OCI-LY7 (cell line): ENCODE data around the gene ZNRF1. TPM values are rescaled to one million over a fixed set of nuclear protein-coding genes. Genes with fewer than 3 reads are reported as not detected.

Experiments used
- BruUV-seq: library from RNA; stranded (reverse); fragments of 400-500 nt; replicated peaks from 2 replicates; lab custom pipeline; 2021; lab: Mats Ljungman, UMichigan
- CTCF ChIA-PET: fragments of 300-600 bp; sonication (Branson Sonifier 250); formaldehyde crosslinking; loops from one replicate; lab custom pipeline; 2022; ENCODE audit warnings: antibody characterized with exemption; ENCODE audit not compliant: unreplicated experiment; lab: Charles Lee
- POLR2A ChIA-PET: fragments of 300-600 bp; sonication (Branson Sonifier 250); formaldehyde crosslinking; loops from one replicate; lab custom pipeline; 2022; ENCODE audit warnings: antibody characterized with exemption; lab: Charles Lee
- DNase-seq: peaks from one replicate; pipeline ENCODE4 v3.0.0-alpha.2; 2015; ENCODE audit warnings: low spot score
- H2AFZ ChIP-seq: fragments of 200-600 bp; sonication (generic), shearing (Covaris generic); 2 replicates; pipeline ENCODE4 v1.6.1; 2014; ENCODE audit warnings: mild to moderate bottlenecking, antibody characterized with exemption, low read length, moderate library complexity
- H3K27ac ChIP-seq: fragments of 200-600 bp; sonication (generic); 2 replicates; pipeline ENCODE4 v1.5.1; 2014; ENCODE audit warnings: mixed run types, low read depth, mild to moderate bottlenecking, moderate library complexity, low read length, inconsistent platforms; ENCODE audit not compliant: poor library complexity, severe bottlenecking
- H3K36me3 ChIP-seq: fragments of 200-600 bp; sonication (generic); 2 replicates; pipeline ENCODE4 v1.6.1; 2014; ENCODE audit warnings: mild to moderate bottlenecking, antibody characterized with exemption, low read length, moderate library complexity, mixed read lengths; ENCODE audit not compliant: insufficient read depth
- H3K4me1 ChIP-seq: fragments of 200-600 bp; sonication (generic); 2 replicates; pipeline ENCODE4 v1.5.1; 2014; ENCODE audit warnings: mild to moderate bottlenecking, low read length; ENCODE audit not compliant: insufficient read depth, poor library complexity, severe bottlenecking
- H3K4me2 ChIP-seq: fragments of 200-600 bp; sonication (generic); 2 replicates; pipeline ENCODE4 v1.6.1; 2014; ENCODE audit warnings: mild to moderate bottlenecking, low read length
- H3K4me3 ChIP-seq: fragments of 200-600 bp; sonication (generic); 2 replicates; pipeline ENCODE4 v1.5.1; 2014; ENCODE audit warnings: mild to moderate bottlenecking, low read depth, low read length; ENCODE audit not compliant: poor library complexity, severe bottlenecking
- H3K79me2 ChIP-seq: fragments of 200-600 bp; sonication (generic); 2 replicates; pipeline ENCODE4 v1.6.1; 2016; ENCODE audit warnings: low read depth, mild to moderate bottlenecking, low read length, moderate library complexity, mixed read lengths; ENCODE audit not compliant: insufficient read depth
- H3K9me2 ChIP-seq: fragments of 200-600 bp; sonication (generic); 2 replicates; pipeline ENCODE4 v1.6.1; 2016; ENCODE audit warnings: mild to moderate bottlenecking, low read length, mixed read lengths; ENCODE audit not compliant: insufficient read depth
- H3K9me3 ChIP-seq: fragments of 200-600 bp; sonication (generic); 2 replicates; pipeline ENCODE4 v1.6.1; 2014; ENCODE audit warnings: mild to moderate bottlenecking, mixed run types, low read length, mixed read lengths
- H4K20me1 ChIP-seq: fragments of 200-600 bp; sonication (generic); 2 replicates; pipeline ENCODE4 v1.6.1; 2014; ENCODE audit warnings: mild to moderate bottlenecking, antibody characterized with exemption, low read length, moderate library complexity, mixed read lengths; ENCODE audit not compliant: insufficient read depth
- CTCF ChIP-seq: fragments of 200-600 bp; sonication (generic); conservative IDR thresholded peaks from 2 replicates; pipeline ENCODE4 v1.5.1; 2014; ENCODE audit warnings: mild to moderate bottlenecking, antibody characterized with exemption, low read length, moderate library complexity, mixed read lengths
- EZH2phosphoT487 ChIP-seq: fragments of 200-600 bp; sonication (generic); IDR thresholded peaks from 2 replicates; pipeline ENCODE4 v1.6.1; 2018; ENCODE audit warnings: low read depth, borderline replicate concordance, mild to moderate bottlenecking, mixed run types, antibody characterized with exemption, low read length, moderate library complexity, mixed read lengths
- intact Hi-C: fragments of 100-400 bp; cut with micrococcal nuclease; formaldehyde crosslinking; loops from one replicate; pipeline ENCODE4 v1.10.0; 2022; ENCODE audit not compliant: unreplicated experiment
- total RNA-seq, 2 experiments: library from RNA; depleted of rRNA in 1 of 2; stranded (reverse); fragments of >200 nt in 1 of 2; shearing (Covaris generic) in 1 of 2; gene quantifications; 2 replicates each; pipeline ENCODE4 v1.2.3, GENCODE V29; 2014 to 2022

ZNRF1 gene
- total RNA-seq, 2 experiments from 2014 or later = 11.8 to 23.7 TPM

- no peak overlapping the region for H2AFZ ChIP-seq
- TF ChIP-seq EZH2phosphoT487 = no peak
- TF ChIP-seq CTCF = no peak
- POLR2A ChIA-PET = no interaction called here
- H3K9me2 ChIP-seq = no peaks in the 10 kb centered on the region
- H3K27ac ChIP-seq = no peak overlapping the region
- H3K36me3 ChIP-seq = no peaks in the 10 kb centered on the region
- H4K20me1 ChIP-seq = no peaks in the 10 kb centered on the region
- H3K9me3 ChIP-seq = no peaks in the 10 kb centered on the region
- CTCF ChIA-PET = no interaction called here
- intact Hi-C loops = no loop called here
- H3K4me2 ChIP-seq = no peak overlapping the region
- H3K4me3 ChIP-seq = no peak overlapping the region
- no peak for DNase-seq
- no TSS peak for BruUV-seq
- no peaks in the 10 kb centered on the region for H3K4me1 ChIP-seq
- H3K79me2 ChIP-seq = no peaks in the 10 kb centered on the region
Observed at GRCh38 chr16:75048530-75048929, 49.7 kb downstream of the ZNRF1 start.

- BruUV-seq = no TSS peak
Observed at GRCh38 chr16:75052481-75053202, 53.8 kb downstream of the ZNRF1 start.

More at GRCh38 chr16:75052481-75053202, 53.8 kb downstream of the ZNRF1 start:
- ChIA-PET POLR2A (interaction anchor here (0.6 to 1.3 kb wide), 4 partner anchors 9 to 336 kb away, joined by 3 to 6 read pairs (median 3); no protein-coding TSS in a partner anchor), CTCF (no interaction called here)
- no peak for DNase-seq
- Histone ChIP-seq H3K9me2 (no peaks in the 10 kb centered on the region), H3K9me3 (no peaks in the 10 kb centered on the region), H3K27ac (no peak overlapping the region), H3K4me2 (no peak overlapping the region), H3K4me1 (no peaks in the 10 kb centered on the region), H3K36me3 (no peaks in the 10 kb centered on the region), H2AFZ (no peak overlapping the region), H3K4me3 (no peak overlapping the region), H4K20me1 (peaks cover 4% of the 10 kb centered on the region; the same call in 1 of the 2 replicates), H3K79me2 (no peaks in the 10 kb centered on the region)
- no peak for TF ChIP-seq CTCF
- no peak for TF ChIP-seq EZH2phosphoT487
- intact Hi-C loops = no loop called here
